Gastrocnemius medialis (tissue), 4 donors: Measurements from ENCODE around the gene EDN1. TPM values are rescaled to one million over a fixed set of nuclear protein-coding genes. Genes with fewer than 3 reads are reported as not detected.

Experiments used
- ATAC-seq, 2 donors: fragments of 150-250 bp; one replicate each; pipeline ENCODE4 v1.9.1; 2016
- DNase-seq, 2 donors: peaks; one replicate each; pipeline ENCODE4 v3.0.0-alpha.2; 2019
- H3K27ac ChIP-seq, 4 donors: fragments of 200-600 bp; sonication (generic); 1 replicate in 1 of 4; 2 replicates in 3 of 4; pipeline ENCODE4 v1.5.1; 2016 to 2018; ENCODE audit warnings: mild to moderate bottlenecking in 2 of 4, moderate library complexity in 1 of 4
- H3K27me3 ChIP-seq, 3 donors: fragments of 200-600 bp; sonication (generic) in 2 of 3; 1 replicate in 1 of 3; 2 replicates in 2 of 3; pipeline versions ENCODE4 v1.5.1 to v1.6.0; 2016 to 2019; ENCODE audit warnings: mild to moderate bottlenecking in 1 of 3, moderate library complexity in 1 of 3
- H3K36me3 ChIP-seq, 2 donors: fragments of 200-600 bp; sonication (generic) in 1 of 2; one replicate each; pipeline ENCODE4 v1.5.1; 2017 to 2018
- H3K4me1 ChIP-seq, 2 donors: fragments of 200-600 bp; sonication (generic) in 1 of 2; one replicate each; pipeline ENCODE4 v1.5.1; 2016 to 2017; ENCODE audit warnings: mild to moderate bottlenecking in 2 of 2
- H3K4me3 ChIP-seq, 4 donors: fragments of 200-600 bp; sonication (generic) in 3 of 4; 1 replicate in 1 of 4; 2 replicates in 3 of 4; pipeline ENCODE4 v1.5.1; 2016 to 2019; ENCODE audit warnings: mild to moderate bottlenecking in 2 of 4
- H3K9me3 ChIP-seq, 3 donors: fragments of 200-600 bp; sonication (generic) in 2 of 3; 1 replicate in 1 of 3; 2 replicates in 2 of 3; pipeline ENCODE4 v1.5.1; 2016 to 2019
- CTCF ChIP-seq, 5 experiments: fragments of 450-650 bp in 3 of 5; fragments of 200-600 bp in 2 of 5; sonication (generic) in 2 of 5; IDR thresholded peaks in 4 of 5; conservative IDR thresholded peaks in 1 of 5; 1 replicate in 4 of 5; 2 replicates in 1 of 5; pipeline ENCODE4 v1.5.1; 2016 to 2019; ENCODE audit warnings: antibody characterized with exemption in 5 of 5, mild to moderate bottlenecking in 3 of 5, moderate library complexity in 3 of 5
- POLR2A ChIP-seq, 2 donors: fragments of 450-650 bp; IDR thresholded peaks; one replicate each; pipeline ENCODE4 v1.6.1; 2017; ENCODE audit warnings: antibody characterized with exemption in 2 of 2, mild to moderate bottlenecking in 2 of 2, moderate library complexity in 2 of 2
- in situ Hi-C, 4 donors: fragments of 200-750 bp; cut with MboI; loops; one replicate each; pipeline versions ENCODE4 v1.15.0 to v1.8.0; 2017; ENCODE audit warnings: low sequenced_read_pairs in 4 of 4
- intact Hi-C: fragments of 100-400 bp; cut with DNase I; formaldehyde crosslinking; loops from one replicate; pipeline ENCODE4 v1.15.1; 2023; ENCODE audit warnings: low total_unique reads
- total RNA-seq, 4 donors: library from RNA; depleted of rRNA; stranded (reverse); fragments of >200 nt; gene quantifications; one replicate each; pipeline versions ENCODE4 v1.1.0 to v1.2.3, GENCODE V29; 2016

The EDN1 gene
- total RNA-seq, 4 donors from 2014 or later = 7.4 to 12.0 (median 9.3) TPM

GRCh38 chr6:12296604-12297003, 6.4 kb downstream of the EDN1 start:
- H3K27ac ChIP-seq = no peak overlapping the region
- DNase-seq (no peak), ATAC-seq (no peak)
- H3K9me3 ChIP-seq = no peaks in the 10 kb centered on the region
- intact Hi-C loops (loop anchor here (10.0 kb wide), 1 partner anchor 308 kb away; no protein-coding TSS in a partner anchor), in situ Hi-C loops (no loop called here)
- H3K4me3 ChIP-seq = no peak overlapping the region
- no peak for TF ChIP-seq CTCF (IDR thresholded peaks at IDR 0.05 in 4 of 5, conservative IDR thresholded peaks at IDR 0.05 in 1 of 5)
- no peak for TF ChIP-seq POLR2A (IDR thresholded peaks at IDR 0.05)
- H3K36me3 ChIP-seq = no peaks in the 10 kb centered on the region
- peaks cover 4 to 9% (median 8%) of the 10 kb centered on the region in 3 donors for H3K27me3 ChIP-seq
- no peaks in the 10 kb centered on the region for H3K4me1 ChIP-seq

- intact Hi-C loops (loop anchor here (10.0 kb wide), 1 partner anchor 307 kb away; no protein-coding TSS in a partner anchor), in situ Hi-C loops (no loop called here)
- no peak for DNase-seq
- ATAC-seq = no peak
- H3K27ac ChIP-seq = no peak overlapping the region
- H3K27me3 ChIP-seq = peaks cover 0 to 2% (median 0%) of the 10 kb centered on the region in 3 donors
- TF ChIP-seq CTCF (IDR thresholded peaks at IDR 0.05 in 4 of 5, conservative IDR thresholded peaks at IDR 0.05 in 1 of 5) (no peak), POLR2A (IDR thresholded peaks at IDR 0.05) (no peak)
- H3K36me3 ChIP-seq = no peaks in the 10 kb centered on the region
- no peaks in the 10 kb centered on the region for H3K4me1 ChIP-seq
- H3K4me3 ChIP-seq = no peak overlapping the region
- no peaks in the 10 kb centered on the region for H3K9me3 ChIP-seq
Observed at GRCh38 chr6:12297363-12298016, 7.3 kb downstream of the EDN1 start.

GRCh38 chr6:12298017-12298978, 8.1 kb downstream of the EDN1 start:
- no peaks in the 10 kb centered on the region for H3K36me3 ChIP-seq
- DNase-seq (no peak), ATAC-seq (no peak)
- no peak overlapping the region for H3K27ac ChIP-seq
- intact Hi-C loops (loop anchor here (10.0 kb wide), 1 partner anchor 307 kb away; no protein-coding TSS in a partner anchor), in situ Hi-C loops (no loop called here)
- no peak overlapping the region for H3K4me3 ChIP-seq
- no peaks in the 10 kb centered on the region for H3K9me3 ChIP-seq
- H3K4me1 ChIP-seq = no peaks in the 10 kb centered on the region
- H3K27me3 ChIP-seq = no peaks in the 10 kb centered on the region
- no peak for TF ChIP-seq CTCF (IDR thresholded peaks at IDR 0.05 in 4 of 5, conservative IDR thresholded peaks at IDR 0.05 in 1 of 5)
- TF ChIP-seq POLR2A (IDR thresholded peaks at IDR 0.05) = no peak

GRCh38 chr6:12298995-12299394, 8.8 kb downstream of the EDN1 start:
- Histone ChIP-seq H3K9me3 (no peaks in the 10 kb centered on the region), H3K27ac (no peak overlapping the region), H3K4me1 (no peaks in the 10 kb centered on the region), H3K4me3 (no peak overlapping the region), H3K36me3 (no peaks in the 10 kb centered on the region), H3K27me3 (no peaks in the 10 kb centered on the region)
- ATAC-seq = no peak
- in situ Hi-C loops (no loop called here), intact Hi-C loops (loop anchor here (10.0 kb wide), 1 partner anchor 306 kb away; no protein-coding TSS in a partner anchor)
- DNase-seq = no peak
- TF ChIP-seq POLR2A (IDR thresholded peaks at IDR 0.05) = no peak
- no peak for TF ChIP-seq CTCF (IDR thresholded peaks at IDR 0.05 in 4 of 5, conservative IDR thresholded peaks at IDR 0.05 in 1 of 5)
